Endodermal cell (in vitro differentiated cells): Measurements from ENCODE around the gene CALHM1. TPM values are rescaled to one million over a fixed set of nuclear protein-coding genes. Genes with fewer than 3 reads are reported as not detected.

Source experiments
- DNase-seq: peaks from one replicate; pipeline ENCODE4 v3.0.0-alpha.2; 2017
- H3K27ac ChIP-seq: 2 replicates; pipeline ENCODE4 v1.5.1; 2013; ENCODE audit warnings: mild to moderate bottlenecking, low read depth, low read length, moderate library complexity
- H3K27me3 ChIP-seq: 2 replicates; pipeline ENCODE4 v1.6.1; 2013; ENCODE audit warnings: mild to moderate bottlenecking, low read length, moderate library complexity; ENCODE audit not compliant: insufficient read depth, control insufficient read depth, poor library complexity, severe bottlenecking
- H3K36me3 ChIP-seq: 2 replicates; pipeline ENCODE4 v1.7.0; 2013; ENCODE audit warnings: mild to moderate bottlenecking, low read length, moderate library complexity; ENCODE audit not compliant: control insufficient read depth, insufficient read depth
- H3K4me1 ChIP-seq: one replicate; pipeline ENCODE4 v1.7.0; 2013; ENCODE audit warnings: low read length; ENCODE audit not compliant: control insufficient read depth, insufficient read depth
- H3K4me3 ChIP-seq: 2 replicates; pipeline ENCODE4 v1.5.1; 2013; ENCODE audit warnings: mild to moderate bottlenecking, low read length, moderate library complexity
- H3K9ac ChIP-seq: 2 replicates; pipeline ENCODE4 v1.6.1; 2013; ENCODE audit warnings: mild to moderate bottlenecking, low read length, moderate library complexity; ENCODE audit not compliant: poor library complexity, severe bottlenecking; ENCODE audit errors: extremely low read depth
- H3K9me3 ChIP-seq: 2 replicates; pipeline ENCODE4 v1.6.1; 2013; ENCODE audit warnings: mild to moderate bottlenecking, low read length, moderate library complexity; ENCODE audit not compliant: control insufficient read depth
- H3K27ac Mint-ChIP-seq: 2 replicates; pipeline ENCODE4 v1.8.0; 2020; ENCODE audit warnings: mixed read lengths
- H3K27me3 Mint-ChIP-seq: 2 replicates; pipeline ENCODE4 v1.8.0; 2021; ENCODE audit warnings: mild to moderate bottlenecking, mixed read lengths; ENCODE audit not compliant: insufficient read depth
- H3K36me3 Mint-ChIP-seq: 2 replicates; pipeline ENCODE4 v1.8.0; 2020; ENCODE audit warnings: low read depth, mixed read lengths
- H3K4me1 Mint-ChIP-seq: 2 replicates; pipeline ENCODE4 v1.8.0; 2020; ENCODE audit warnings: mixed read lengths
- H3K4me3 Mint-ChIP-seq: 2 replicates; pipeline ENCODE4 v1.8.0; 2020; ENCODE audit warnings: mild to moderate bottlenecking, moderate library complexity, mixed read lengths
- H3K9me3 Mint-ChIP-seq: 2 replicates; pipeline ENCODE4 v1.8.0; 2020; ENCODE audit warnings: mild to moderate bottlenecking, mixed read lengths
- CTCF ChIP-seq: fragments of 200-600 bp; sonication (generic); conservative IDR thresholded peaks from 2 replicates; pipeline ENCODE4 v1.5.0; 2021; ENCODE audit warnings: antibody characterized with exemption, mild to moderate bottlenecking
- WGBS, 2 experiments: methylation state at CpG; one replicate each; pipeline versions ENCODE4 v1.1.5 to v1.1.7; 2013; ENCODE audit warnings: missing lambda C conversion rate in 2 of 2, mixed read lengths in 1 of 2; ENCODE audit not compliant: insufficient coverage in 1 of 2, insufficient read length in 1 of 2; 5-methylcytosine and 5-hydroxymethylcytosine counted together
- total RNA-seq, 2 donors: library from RNA; stranded (reverse); fragmentation: NEBNext Ultra II Directional in 1 of 2; extraction: Animal tissue kit (Norgen Biotek cat#: 25700) in 1 of 2; gene quantifications; 2 replicates in 1 of 2; 3 replicates in 1 of 2; pipeline ENCODE4 v1.2.1, GENCODE V29; 2021

Gene CALHM1
- total RNA-seq, 2 donors from 2014 or later = not detected

DNA sequence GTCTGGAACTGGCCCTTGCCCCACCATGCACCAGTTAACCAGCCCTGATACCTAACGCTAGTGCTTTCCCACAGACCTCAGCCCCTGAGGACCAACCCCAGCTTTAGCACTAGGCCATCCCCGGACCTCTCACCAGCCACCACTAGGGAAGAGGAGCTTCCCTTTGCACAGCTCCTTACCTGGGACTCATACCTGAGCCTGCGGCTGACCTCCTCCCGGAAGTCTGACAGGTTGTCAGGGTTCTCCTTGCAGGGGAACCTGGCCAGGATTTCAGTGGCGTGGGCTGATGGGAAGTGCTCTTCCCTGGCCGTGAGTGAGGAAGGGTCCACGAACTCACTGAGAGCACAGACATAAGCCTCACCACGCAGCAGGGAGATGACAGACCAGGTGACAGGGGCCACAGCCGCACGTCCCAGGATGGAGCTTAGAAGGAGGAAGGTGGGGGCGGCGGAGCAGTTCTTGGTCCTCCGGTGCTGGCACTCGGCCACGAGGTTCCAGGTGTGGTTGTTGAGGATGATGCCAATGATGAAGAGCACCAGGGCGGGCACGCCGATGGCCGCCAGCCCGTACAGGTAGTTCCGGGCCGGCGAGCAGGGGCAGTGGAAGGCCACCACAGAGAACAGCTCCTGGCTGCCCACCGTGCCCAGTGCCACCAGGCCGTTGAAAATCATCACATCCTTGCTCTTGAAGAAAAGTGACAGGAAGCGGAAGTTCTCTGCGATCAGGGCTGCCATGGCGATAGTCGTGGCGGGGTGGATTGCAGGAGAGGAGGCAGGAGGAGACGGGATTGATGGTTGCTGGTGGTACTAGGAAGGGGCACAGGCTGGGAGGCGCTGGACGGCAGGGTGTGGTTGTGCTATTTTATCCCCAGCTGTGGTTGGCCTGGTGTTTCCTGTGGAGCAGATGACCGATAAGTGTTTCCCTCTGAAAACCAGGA, 9.2 kb downstream of the CALHM1 start:
- Histone ChIP-seq H3K27ac (no peak overlapping the region), H3K9ac (no peak overlapping the region)
- no peak overlapping the region for H3K4me3 Mint-ChIP-seq

DNA sequence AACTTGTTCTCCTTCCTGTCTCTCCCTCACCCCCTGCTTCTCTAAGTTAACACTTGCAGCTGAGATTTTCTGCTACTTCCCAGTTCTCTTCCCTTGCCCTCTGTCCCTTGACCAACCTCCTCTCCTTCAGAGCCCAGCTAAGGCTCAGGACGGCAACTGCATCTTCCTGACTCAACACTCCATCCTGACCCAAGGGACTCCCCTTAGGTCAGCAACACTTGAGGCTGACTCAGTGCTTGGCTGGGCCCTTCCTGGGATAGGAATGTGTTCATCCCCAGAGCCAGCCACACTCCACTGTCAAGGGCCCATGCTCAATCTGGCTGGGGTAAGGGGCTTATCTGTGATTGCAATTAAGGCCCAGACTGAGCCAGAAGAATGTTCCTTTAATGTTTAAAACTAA, 10.0 kb downstream of the CALHM1 start:
- 96 to 100% methylated on average over 1 of the region's 1 CpG for WGBS, 2 experiments
- no peak overlapping the region for H3K4me3 Mint-ChIP-seq
- Histone ChIP-seq H3K9me3 (no peaks in the 10 kb centered on the region), H3K4me3 (no peak overlapping the region), H3K4me1 (no peaks in the 10 kb centered on the region), H3K36me3 (peaks cover 36% of the 10 kb centered on the region), H3K9ac (no peak overlapping the region), H3K27ac (no peak overlapping the region), H3K27me3 (no peaks in the 10 kb centered on the region)
- peak; percentile 40 for DNase-seq
- peaks cover 44% of the 10 kb centered on the region for H3K36me3 Mint-ChIP-seq
- no peak for TF ChIP-seq CTCF
- no peaks in the 10 kb centered on the region for H3K27me3 Mint-ChIP-seq
- no peaks in the 10 kb centered on the region for H3K4me1 Mint-ChIP-seq
- H3K9me3 Mint-ChIP-seq = no peaks in the 10 kb centered on the region
- peak overlapping the region; percentile 70 for H3K27ac Mint-ChIP-seq

More for the DNA sequence above, 9.2 kb downstream of the CALHM1 start:
- peaks cover 29% of the 10 kb centered on the region for H3K36me3 ChIP-seq
- Mint-ChIP-seq H3K4me1 (no peaks in the 10 kb centered on the region), H3K27ac (no peak overlapping the region), H3K9me3 (no peaks in the 10 kb centered on the region), H3K36me3 (peaks cover 37% of the 10 kb centered on the region), H3K27me3 (no peaks in the 10 kb centered on the region)
- no peak overlapping the region for H3K4me3 ChIP-seq
- 95 to 97% methylated on average over 28 to 34 of the region's 34 CpGs for WGBS, 2 experiments
- TF ChIP-seq CTCF = no peak
- H3K4me1 ChIP-seq = no peaks in the 10 kb centered on the region
- H3K27me3 ChIP-seq = no peaks in the 10 kb centered on the region
- H3K9me3 ChIP-seq = no peaks in the 10 kb centered on the region
- DNase-seq = no peak

DNA sequence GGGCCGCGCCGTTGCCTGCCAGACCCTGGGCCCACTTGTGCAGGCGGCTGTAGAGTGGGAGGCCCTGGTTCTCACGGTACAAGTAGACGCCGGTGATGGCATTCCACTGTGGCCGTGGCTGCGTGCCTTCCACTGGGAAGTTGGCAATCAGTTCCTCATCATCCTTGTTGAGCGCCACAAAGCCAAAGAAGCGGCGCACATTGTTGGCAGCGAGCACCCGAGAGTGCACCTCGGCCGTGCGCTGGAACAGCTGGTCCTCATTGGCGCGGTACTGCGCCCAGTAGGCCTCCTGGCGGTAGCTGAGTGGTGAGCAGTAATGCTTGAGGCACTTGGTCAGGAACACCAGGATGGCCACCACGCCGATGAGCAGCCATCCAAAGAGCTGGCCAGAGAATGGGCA, 11.5 kb downstream of the CALHM1 start:
- Histone ChIP-seq H3K9me3 (no peaks in the 10 kb centered on the region), H3K9ac (no peak overlapping the region), H3K4me3 (no peak overlapping the region), H3K27me3 (no peaks in the 10 kb centered on the region), H3K27ac (no peak overlapping the region), H3K36me3 (peaks cover 51% of the 10 kb centered on the region), H3K4me1 (no peaks in the 10 kb centered on the region)
- Mint-ChIP-seq H3K4me1 (no peaks in the 10 kb centered on the region), H3K4me3 (no peak overlapping the region), H3K27ac (no peak overlapping the region), H3K9me3 (no peaks in the 10 kb centered on the region), H3K36me3 (peaks cover 57% of the 10 kb centered on the region), H3K27me3 (no peaks in the 10 kb centered on the region)
- no peak for DNase-seq
- 97 to 98% methylated on average over 22 to 23 of the region's 23 CpGs for WGBS, 2 experiments
- no peak for TF ChIP-seq CTCF
